Right cardiac atrium (tissue), 5 donors: Measurements from ENCODE around the gene NECTIN4. TPM values are rescaled to one million over a fixed set of nuclear protein-coding genes. Genes with fewer than 3 reads are reported as not detected.

ENCODE experiments used
- ATAC-seq, 2 donors: fragments of 200-7000 bp; cut with Tn5 transposase; one replicate each; pipeline versions ENCODE4 v1.8.0 to v1.9.1; 2020; ENCODE audit warnings: moderate library complexity in 2 of 2, mild to moderate bottlenecking in 1 of 2
- DNase-seq, 3 donors: peaks; one replicate each; pipeline ENCODE4 v3.0.0-alpha.2; 2020
- H3K27ac ChIP-seq: one replicate; pipeline ENCODE4 v1.5.1; 2013; ENCODE audit warnings: mild to moderate bottlenecking, low read length, control low read depth, moderate library complexity
- H3K27me3 ChIP-seq: one replicate; pipeline ENCODE4 v1.6.1; 2013; ENCODE audit not compliant: control insufficient read depth, insufficient read depth
- H3K4me1 ChIP-seq: one replicate; pipeline ENCODE4 v1.6.1; 2013; ENCODE audit warnings: low read length; ENCODE audit not compliant: control insufficient read depth, insufficient read depth
- H3K4me3 ChIP-seq: one replicate; pipeline ENCODE4 v1.5.1; 2013; ENCODE audit warnings: low read length, control low read depth
- H3K9me3 ChIP-seq: one replicate; pipeline ENCODE4 v1.6.1; 2013; ENCODE audit warnings: low read length; ENCODE audit not compliant: control insufficient read depth
- WGBS: extraction: QIAGEN DNeasy Blood & Tissue Kit; methylation state at CpG from one replicate; pipeline ENCODE4 v1.1.7; 2013; 5-methylcytosine and 5-hydroxymethylcytosine counted together
- intact Hi-C, 4 donors: fragments of 100-400 bp; cut with DNase I; formaldehyde crosslinking; loops; one replicate each; pipeline versions ENCODE4 v1.11.0 to v1.14.0; 2022 to 2023
- polyA plus RNA-seq: library from polyadenylated mRNA; stranded (reverse); fragments of 200-250 nt; gene quantifications from one replicate; pipeline ENCODE4 v1.2.3, GENCODE V29; 2013
- total RNA-seq, 4 donors: library from RNA; stranded (reverse); fragmentation: NEBNext Ultra II Directional; extraction: Animal tissue kit (Norgen Biotek cat#: 25700); gene quantifications; one replicate each; pipeline ENCODE4 v1.2.1, GENCODE V29; 2021
- donor health status: healthy with polysubstance abuse.
- donor health status: DM: no; HTN: yes; CAD: no.
- donor health status: DM: no; HTN: no; CAD: no.
- donor health status: DM: no; HTN: yes; CAD: no; lungs with severe emphysema.
- donor health status: DM: yes; HTN: yes; CAD: no.

Gene NECTIN4
- total and polyA plus RNA-seq, 5 donors: 0.02 TPM; not detected in 4

DNA sequence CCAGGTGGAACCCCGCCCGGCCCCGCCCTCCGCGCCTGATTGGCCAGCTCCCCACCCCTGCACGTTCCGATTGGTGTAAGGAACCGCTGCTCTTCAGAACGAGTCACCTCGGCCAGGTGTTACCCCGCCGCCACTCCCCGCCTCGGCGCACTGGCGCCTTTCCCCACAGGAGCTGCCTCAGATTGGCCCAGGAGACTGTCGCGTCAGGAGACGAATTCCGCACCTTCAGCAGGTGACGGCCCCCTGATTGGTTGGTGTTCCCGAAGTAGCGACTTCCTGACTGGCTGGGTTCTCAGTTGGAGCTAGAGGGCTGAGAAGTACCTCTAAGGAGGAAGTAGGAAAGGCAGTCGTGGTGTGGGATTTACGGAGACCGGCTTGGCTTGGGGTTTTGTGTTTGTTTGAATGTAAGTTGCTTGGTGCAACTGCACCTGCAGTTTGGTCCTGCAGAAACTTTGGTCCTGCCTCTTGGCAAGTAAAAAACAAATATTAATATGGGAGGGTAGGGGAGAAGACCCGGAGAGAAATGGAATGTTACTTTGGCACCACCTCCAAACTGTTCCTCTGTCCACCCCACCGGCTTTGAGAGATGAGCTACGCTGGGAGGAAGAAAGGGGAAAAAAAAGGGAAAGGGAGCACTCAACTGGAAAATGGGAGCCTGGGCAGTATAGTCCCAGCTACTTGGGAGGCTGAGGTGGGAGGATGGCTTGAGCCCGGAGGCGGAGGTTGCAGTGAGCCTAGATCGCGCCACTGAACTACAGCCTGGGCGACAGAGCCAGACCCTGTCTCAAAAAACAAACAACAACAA is 68.0 kb downstream of the NECTIN4 start:
- Histone ChIP-seq H3K9me3 (no peaks in the 10 kb centered on the region), H3K27me3 (no peaks in the 10 kb centered on the region), H3K4me3 (peak overlapping the region; percentile 71), H3K4me1 (peaks cover 9% of the 10 kb centered on the region), H3K27ac (no peak overlapping the region)
- intact Hi-C loops: no loop called here
- peak; percentile 79 to 91 (median 91) for DNase-seq
- peak; percentile 89 to 92 for ATAC-seq
- 14% methylated on average over 34 of the region's 34 CpGs for WGBS

Other genes starting within 250 kb of the NECTIN4 start
- 1 to 10 TPM in 2 of 4 donors, under 1 TPM in 2; 0.51 to 2.3 (median 0.86) TPM for gene CD244, start 226.7 kb downstream of the NECTIN4 start, total RNA-seq
- 0.29 TPM for gene CD244, start 226.7 kb downstream of the NECTIN4 start, polyA plus RNA-seq
- gene ITLN1, start 204.4 kb downstream of the NECTIN4 start, total RNA-seq: 10 to 100 TPM in 3 of 4 donors, 1 to 10 TPM in 1; 6.4 to 30.0 (median 21.2) TPM
- 3.0 TPM for gene ITLN1, start 204.4 kb downstream of the NECTIN4 start, polyA plus RNA-seq
- 1 to 10 TPM in 2 of 4 donors, under 1 TPM in 2; 0.58 to 2.1 (median 0.94) TPM for gene ITLN2, start 134.7 kb downstream of the NECTIN4 start, total RNA-seq
- gene ITLN2, start 134.7 kb downstream of the NECTIN4 start, polyA plus RNA-seq: 0.88 TPM
- 10 to 100 TPM; 18.8 to 27.2 (median 25.3) TPM for gene F11R, start 68.4 kb downstream of the NECTIN4 start, total RNA-seq
- 12.6 TPM for gene F11R, start 68.4 kb downstream of the NECTIN4 start, polyA plus RNA-seq
- gene TSTD1, start 50.6 kb downstream of the NECTIN4 start, total RNA-seq: 10 to 100 TPM; 23.5 to 46.8 (median 35.8) TPM
- gene TSTD1, start 50.6 kb downstream of the NECTIN4 start, polyA plus RNA-seq: 63.6 TPM
- 10 to 100 TPM; 34.5 to 41.4 (median 40.7) TPM for gene USF1, start 43.6 kb downstream of the NECTIN4 start, total RNA-seq
- gene USF1, start 43.6 kb downstream of the NECTIN4 start, polyA plus RNA-seq: 32.8 TPM
- gene ARHGAP30, start 19.7 kb downstream of the NECTIN4 start, total RNA-seq: 1 to 10 TPM; 2.7 to 5.0 (median 4.7) TPM
- gene ARHGAP30, start 19.7 kb downstream of the NECTIN4 start, polyA plus RNA-seq: 1.5 TPM
- 1 to 10 TPM; 3.4 to 5.4 (median 4.4) TPM for gene KLHDC9, start 8.8 kb upstream of the NECTIN4 start, total RNA-seq
- 5.1 TPM for gene KLHDC9, start 8.8 kb upstream of the NECTIN4 start, polyA plus RNA-seq
- gene PFDN2, start 28.5 kb upstream of the NECTIN4 start, total RNA-seq: 10 to 100 TPM; 44.9 to 58.6 (median 51.5) TPM
- gene PFDN2, start 28.5 kb upstream of the NECTIN4 start, polyA plus RNA-seq: 151 TPM
- 10 to 100 TPM; 28.0 to 33.5 (median 30.4) TPM for gene NIT1, start 28.5 kb upstream of the NECTIN4 start, total RNA-seq
- gene NIT1, start 28.5 kb upstream of the NECTIN4 start, polyA plus RNA-seq: 29.7 TPM
- 10 to 100 TPM; 26.3 to 30.6 (median 28.7) TPM for gene DEDD, start 43.1 kb upstream of the NECTIN4 start, total RNA-seq
- 15.5 TPM for gene DEDD, start 43.1 kb upstream of the NECTIN4 start, polyA plus RNA-seq
- gene UFC1, start 64.4 kb upstream of the NECTIN4 start, total RNA-seq: 10 to 100 TPM; 82.6 to 91.0 (median 89.1) TPM
- 99.9 TPM for gene UFC1, start 64.4 kb upstream of the NECTIN4 start, polyA plus RNA-seq
- gene USP21, start 69.9 kb upstream of the NECTIN4 start, total RNA-seq: 10 to 100 TPM; 14.9 to 25.7 (median 20.9) TPM
- 18.1 TPM for gene USP21, start 69.9 kb upstream of the NECTIN4 start, polyA plus RNA-seq
- 10 to 100 TPM; 11.4 to 16.0 (median 14.9) TPM for gene PPOX, start 76.9 kb upstream of the NECTIN4 start, total RNA-seq
- gene PPOX, start 76.9 kb upstream of the NECTIN4 start, polyA plus RNA-seq: 15.2 TPM
- 10 to 100 TPM; 16.0 to 21.0 (median 19.7) TPM for gene B4GALT3, start 87.9 kb upstream of the NECTIN4 start, total RNA-seq
- 17.5 TPM for gene B4GALT3, start 87.9 kb upstream of the NECTIN4 start, polyA plus RNA-seq
- gene ADAMTS4, start 109.5 kb upstream of the NECTIN4 start, total RNA-seq: 100 to 1,000 TPM in 1 of 4 donors, 10 to 100 TPM in 2, 1 to 10 TPM in 1; 6.9 to 111 (median 17.2) TPM
- 24.4 TPM for gene ADAMTS4, start 109.5 kb upstream of the NECTIN4 start, polyA plus RNA-seq
- gene NDUFS2, start 112.8 kb upstream of the NECTIN4 start, total RNA-seq: 100 to 1,000 TPM; 162 to 229 (median 177) TPM
- 219 TPM for gene NDUFS2, start 112.8 kb upstream of the NECTIN4 start, polyA plus RNA-seq
- gene FCER1G, start 125.7 kb upstream of the NECTIN4 start, total RNA-seq: 10 to 100 TPM; 23.3 to 44.3 (median 32.9) TPM
- 33.4 TPM for gene FCER1G, start 125.7 kb upstream of the NECTIN4 start, polyA plus RNA-seq
- not detected for gene APOA2, start 134.1 kb upstream of the NECTIN4 start, total RNA-seq
- gene APOA2, start 134.1 kb upstream of the NECTIN4 start, polyA plus RNA-seq: 0.34 TPM
- 10 to 100 TPM; 27.7 to 42.9 (median 32.1) TPM for gene TOMM40L, start 136.5 kb upstream of the NECTIN4 start, total RNA-seq
- 31.9 TPM for gene TOMM40L, start 136.5 kb upstream of the NECTIN4 start, polyA plus RNA-seq
- gene NR1I3, start 148.6 kb upstream of the NECTIN4 start, total RNA-seq: not detected
- 0.18 TPM for gene NR1I3, start 148.6 kb upstream of the NECTIN4 start, polyA plus RNA-seq
- gene PCP4L1, start 169.2 kb upstream of the NECTIN4 start, total RNA-seq: under 1 TPM; 0.21 to 0.94 (median 0.57) TPM
- gene PCP4L1, start 169.2 kb upstream of the NECTIN4 start, polyA plus RNA-seq: 0.45 TPM
- gene MPZ, start 220.4 kb upstream of the NECTIN4 start, total RNA-seq: 10 to 100 TPM in 1 of 4 donors, 1 to 10 TPM in 3; 4.8 to 10.2 (median 8.5) TPM
- 23.2 TPM for gene MPZ, start 220.4 kb upstream of the NECTIN4 start, polyA plus RNA-seq
- gene SDHC, start 224.8 kb upstream of the NECTIN4 start, total RNA-seq: 100 to 1,000 TPM; 236 to 275 (median 248) TPM
- gene SDHC, start 224.8 kb upstream of the NECTIN4 start, polyA plus RNA-seq: 167 TPM